Ammon's horn (tissue), 1 donor: ENCODE measurements around the gene ANXA3.
A peak's percentile ranks its signal among the peaks of the same experiment; 100 is the strongest.
"Not testable (repeated sequence)": the region's sequence is repeated elsewhere in the genome, so short reads cannot be mapped to it uniquely, and the experiment has no call there.

Source experiments
- DNase-seq: peaks from one replicate; pipeline ENCODE4 v3.0.0-alpha.2; 2016; ENCODE audit warnings: low spot score

ANXA3 gene

GRCh38 chr4:78571804-78572203 is 20.2 kb downstream of the ANXA3 start:
- no peak for DNase-seq

DNA sequence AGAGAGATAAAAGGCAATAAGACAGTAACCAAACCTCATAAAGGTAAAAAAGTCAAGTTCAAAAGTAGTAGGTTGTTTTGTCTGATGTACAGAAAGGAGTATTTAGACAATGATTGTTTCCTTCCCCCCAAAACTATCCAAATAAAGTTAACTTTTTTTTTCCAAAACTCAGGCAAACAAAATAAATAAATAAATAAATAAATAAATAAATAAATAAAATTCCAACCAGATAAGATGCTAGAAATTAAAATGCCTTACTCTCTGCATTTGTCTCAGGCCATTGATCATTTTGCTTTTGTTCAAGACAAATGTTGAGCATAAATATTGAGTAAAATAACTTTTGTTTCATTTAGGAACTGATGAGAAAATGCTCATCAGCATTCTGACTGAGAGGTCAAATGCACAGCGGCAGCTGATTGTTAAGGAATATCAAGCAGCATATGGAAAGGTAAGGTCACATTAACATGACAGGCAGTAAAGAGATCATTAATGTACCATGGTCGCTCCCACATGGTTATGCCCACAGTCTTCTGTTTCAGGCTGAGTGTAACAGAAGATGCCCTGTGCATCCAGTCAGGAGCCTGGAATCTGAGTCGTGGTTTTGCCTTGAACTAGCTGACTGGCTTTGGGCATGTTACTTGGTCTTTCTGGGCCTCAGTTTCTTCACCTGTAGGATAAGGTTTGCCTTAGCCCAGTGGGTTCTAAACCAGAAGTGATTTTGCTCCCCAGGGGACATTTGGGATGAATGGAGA is 27.3 kb downstream of the ANXA3 start:
- DNase-seq = no peak

- peak; percentile 24 for DNase-seq
These were observed 30.0 kb downstream of the ANXA3 start for GRCh38 chr4:78581618-78582017.

GRCh38 chr4:78584863-78585547 is 33.4 kb downstream of the ANXA3 start:
- DNase-seq = no peak

DNA sequence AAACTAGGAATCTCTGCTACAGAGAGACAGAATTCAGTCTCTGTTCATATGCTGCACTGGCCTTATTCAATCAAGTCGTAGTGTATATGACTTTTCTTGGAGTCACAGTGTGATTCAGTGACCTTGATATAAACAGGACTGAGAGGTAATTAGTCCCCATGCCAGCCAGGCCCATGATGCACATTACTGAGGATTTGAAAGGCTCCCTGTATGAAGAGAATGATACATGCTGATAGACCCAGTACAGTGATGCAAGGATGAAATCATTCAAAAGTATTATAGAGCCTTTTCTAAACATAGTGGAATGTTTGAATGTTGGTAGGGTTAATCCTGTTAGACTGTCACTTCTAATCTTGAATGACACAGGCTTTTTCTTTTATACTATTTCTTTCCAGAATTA is 34.1 kb downstream of the ANXA3 start:
- DNase-seq = no peak

DNA sequence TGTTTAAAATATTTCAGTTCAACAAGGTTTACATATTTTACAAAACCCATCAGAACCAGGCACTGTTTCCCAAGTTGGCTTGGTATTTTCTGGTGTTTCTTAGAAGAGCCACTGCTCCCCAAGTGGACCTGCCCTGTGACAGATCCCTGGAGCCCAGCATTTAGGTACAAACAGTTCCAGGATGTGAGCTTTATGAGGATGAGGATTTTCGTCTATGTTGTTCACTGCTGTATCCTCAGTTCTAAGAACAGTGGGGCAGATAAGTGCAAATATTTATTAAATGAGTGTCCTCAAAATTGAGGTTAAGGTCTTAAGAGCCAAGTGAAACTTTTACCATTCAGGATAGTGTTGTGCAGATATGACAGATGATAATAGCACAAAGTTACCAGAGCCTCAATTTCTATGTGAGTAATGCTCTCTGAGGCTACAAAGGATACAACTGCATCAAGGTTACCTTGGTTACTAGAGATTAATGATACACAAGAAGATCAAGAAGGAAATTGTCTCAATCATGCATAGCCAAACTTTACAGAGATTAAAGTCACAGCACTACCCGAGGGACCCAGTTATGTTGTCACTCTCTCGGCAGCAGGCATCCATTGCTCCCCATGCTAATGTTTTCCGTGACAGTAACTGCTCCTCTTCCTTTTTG is 37.5 kb downstream of the ANXA3 start:
- no peak for DNase-seq

GRCh38 chr4:78591404-78591803 is 39.8 kb downstream of the ANXA3 start:
- no peak for DNase-seq

GRCh38 chr4:78592088-78592783 is 40.7 kb downstream of the ANXA3 start:
- no peak for DNase-seq

DNA sequence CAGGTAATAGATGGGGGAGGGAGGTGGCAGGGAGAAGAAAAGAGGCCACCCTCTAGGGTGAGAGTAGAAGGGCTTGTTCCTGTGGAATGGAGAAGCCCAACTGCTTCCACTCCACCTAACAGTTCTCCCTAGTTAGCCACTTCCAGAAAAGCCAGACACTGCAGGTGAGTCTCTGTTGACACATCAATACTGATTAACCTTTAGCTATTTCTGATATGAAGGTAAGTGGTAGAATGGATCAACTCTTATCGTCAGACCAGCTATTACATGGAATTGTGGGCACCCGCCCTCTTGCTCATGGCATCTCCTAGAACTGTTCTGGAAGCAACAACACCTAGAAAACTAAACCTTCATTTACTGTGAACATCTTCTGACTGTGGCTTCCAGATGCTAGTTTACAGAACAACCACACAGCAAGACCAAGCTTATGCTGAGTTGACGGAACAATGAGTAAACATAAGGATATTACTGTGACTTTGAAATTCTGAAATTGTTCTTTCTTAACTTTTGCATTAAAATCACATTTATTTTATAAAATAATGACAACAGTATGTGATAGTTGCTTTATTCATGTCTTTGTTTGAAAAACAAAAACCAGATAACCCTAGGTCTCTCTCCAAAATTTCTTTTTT is 44.7 kb downstream of the ANXA3 start:
- DNase-seq = no peak

GRCh38 chr4:78598431-78598830 is 46.9 kb downstream of the ANXA3 start:
- DNase-seq = not testable (repeated sequence)

- no peak for DNase-seq
These were observed 47.6 kb downstream of the ANXA3 start for GRCh38 chr4:78599147-78599546.

DNA sequence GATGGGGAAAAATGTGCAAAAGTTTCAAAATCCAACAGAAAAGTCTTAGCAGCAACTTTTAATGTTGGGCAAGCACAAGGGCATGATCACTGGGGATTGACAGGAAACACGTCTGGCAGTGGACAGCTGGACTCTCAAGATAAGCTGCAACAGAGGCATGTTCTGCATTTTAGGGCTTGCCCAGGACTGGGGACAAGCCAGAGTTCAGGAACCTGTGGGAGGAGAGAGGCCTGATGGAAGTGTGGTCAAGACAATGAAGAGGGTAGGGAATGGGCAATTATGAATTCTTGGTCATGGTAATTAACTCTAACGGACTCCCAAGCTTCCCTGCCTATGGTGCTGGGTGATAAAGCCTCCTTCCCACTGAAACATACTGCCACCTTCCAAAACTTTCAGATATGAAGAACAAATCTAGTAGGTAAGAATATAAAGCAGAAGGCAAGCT is 48.4 kb downstream of the ANXA3 start:
- no peak for DNase-seq

- DNase-seq = peak; percentile 37
These were observed 49.4 kb downstream of the ANXA3 start for GRCh38 chr4:78601013-78601412.

- no peak for DNase-seq
These were observed 50.8 kb downstream of the ANXA3 start for GRCh38 chr4:78602334-78602733.

GRCh38 chr4:78603384-78603783 is 51.8 kb downstream of the ANXA3 start:
- no peak for DNase-seq

DNA sequence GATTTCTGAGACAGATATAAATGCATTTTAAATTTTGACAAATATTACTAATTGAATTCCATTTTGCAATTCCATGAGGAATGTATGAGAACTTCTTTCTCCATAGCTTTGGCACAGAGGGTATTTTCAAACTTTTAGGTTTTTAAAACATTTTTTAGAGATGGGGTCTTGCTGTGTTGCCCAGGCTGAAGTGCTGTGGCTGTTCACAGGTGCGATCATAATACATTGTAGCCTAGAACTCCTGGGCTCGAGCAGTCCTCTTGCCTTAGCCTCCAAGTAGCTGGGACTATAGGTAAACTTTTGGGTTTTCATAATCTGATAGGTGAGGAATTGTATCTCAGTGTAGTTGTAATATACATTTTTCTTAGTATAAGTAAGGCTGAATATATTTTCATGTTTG is 53.4 kb downstream of the ANXA3 start:
- no peak for DNase-seq

- no peak for DNase-seq
These were observed 54.5 kb downstream of the ANXA3 start for GRCh38 chr4:78606035-78606434.

DNA sequence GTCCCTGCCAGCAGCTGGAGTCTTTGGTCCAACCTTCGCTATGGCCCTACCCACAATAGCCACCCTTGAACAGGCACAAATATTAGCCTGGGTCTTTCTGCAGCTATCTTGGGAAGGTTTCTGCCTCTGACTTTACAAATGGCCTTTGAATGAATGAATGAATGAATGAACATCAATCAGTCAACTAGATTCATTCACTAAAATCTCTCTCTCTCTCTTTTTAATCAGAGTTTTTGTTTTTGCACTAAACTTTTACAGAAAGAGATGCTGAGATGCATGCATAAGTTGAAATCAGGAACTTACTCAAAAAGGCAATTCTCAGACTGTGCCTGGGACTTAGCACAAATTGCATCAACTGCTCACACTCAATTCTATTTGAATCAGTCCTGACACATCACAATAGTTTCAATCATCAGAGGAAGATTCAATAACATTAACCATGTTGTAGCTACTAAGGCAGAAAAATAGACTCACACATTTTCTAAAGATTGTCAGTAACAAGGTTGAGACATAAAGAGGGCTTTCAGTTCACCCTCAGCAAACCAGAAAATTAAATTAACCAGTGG is 55.0 kb downstream of the ANXA3 start:
- no peak for DNase-seq

GRCh38 chr4:78608684-78609083 is 57.1 kb downstream of the ANXA3 start:
- DNase-seq = no peak

GRCh38 chr4:78609580-78609979 is 58.0 kb downstream of the ANXA3 start:
- no peak for DNase-seq

DNA sequence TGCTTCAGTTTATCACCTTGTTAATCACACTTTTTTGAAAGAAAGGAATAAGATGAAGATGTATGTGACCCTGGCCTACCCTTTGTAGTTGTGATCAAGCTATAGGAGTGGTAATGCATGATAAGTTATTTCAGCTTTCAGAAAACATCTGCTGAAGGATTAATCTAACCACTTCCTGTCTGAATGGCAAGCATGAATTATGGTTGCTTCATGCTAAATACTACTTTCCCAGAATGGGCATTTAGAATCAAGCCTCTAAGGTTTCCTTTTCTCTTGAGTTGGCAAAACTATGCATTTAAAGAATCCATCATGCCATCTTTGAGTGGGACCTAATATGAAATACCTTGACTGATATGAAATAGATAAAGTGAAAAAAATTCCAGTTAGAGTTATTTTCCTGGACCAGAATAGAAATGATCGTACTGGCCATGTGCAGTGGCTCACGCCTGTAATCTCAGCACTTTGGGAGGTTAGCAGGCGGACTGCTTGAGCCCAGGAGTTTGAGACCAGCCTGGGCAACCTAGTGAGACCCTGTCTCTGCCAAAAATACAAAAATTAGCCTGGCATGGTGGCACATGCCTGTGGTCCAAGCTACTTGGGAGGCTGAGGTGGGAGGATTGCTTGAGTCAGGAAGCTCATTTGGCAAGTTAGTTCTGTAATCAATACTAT is 59.1 kb downstream of the ANXA3 start:
- DNase-seq = no peak
